Transverse colon (tissue), 4 donors: Measurements from ENCODE around the gene AGTRAP. TPM values are rescaled to one million over a fixed set of nuclear protein-coding genes. Genes with fewer than 3 reads are reported as not detected.

Experiments used
- DNase-seq: peaks from one replicate; pipeline ENCODE4 v3.0.0-alpha.2; 2019
- H3K27ac ChIP-seq, 4 donors: fragments of 200-600 bp; sonication (generic); 2 replicates each; pipeline ENCODE4 v1.5.1; 2016 to 2018; ENCODE audit warnings: inconsistent platforms in 4 of 4
- H3K27me3 ChIP-seq: fragments of 200-600 bp; sonication (generic); 2 replicates; pipeline ENCODE4 v1.5.1; 2017; ENCODE audit warnings: inconsistent platforms
- H3K36me3 ChIP-seq, 4 donors: fragments of 200-600 bp; sonication (generic); 2 replicates each; pipeline ENCODE4 v1.5.1; 2017 to 2019; ENCODE audit warnings: inconsistent platforms in 4 of 4
- H3K4me1 ChIP-seq, 4 donors: fragments of 200-600 bp; sonication (generic); 2 replicates each; pipeline ENCODE4 v1.5.1; 2017 to 2020; ENCODE audit warnings: inconsistent platforms in 4 of 4
- H3K4me3 ChIP-seq, 4 donors: fragments of 200-600 bp; sonication (generic); 1 replicate in 1 of 4; 2 replicates in 3 of 4; pipeline versions ENCODE4 v1.5.1 to v1.6.1; 2017 to 2019; ENCODE audit warnings: inconsistent platforms in 4 of 4
- H3K9me3 ChIP-seq, 2 donors: fragments of 200-600 bp; sonication (generic); 2 replicates each; pipeline ENCODE4 v1.5.1; 2017 to 2019; ENCODE audit warnings: inconsistent platforms in 2 of 2
- CTCF ChIP-seq, 5 experiments: fragments of 200-600 bp in 3 of 5; fragments of 450-650 bp in 2 of 5; sonication (generic) in 3 of 5; IDR thresholded peaks; 1 replicate in 2 of 5; 2 replicates in 3 of 5; pipeline ENCODE4 v1.5.1; 2016 to 2017; ENCODE audit warnings: antibody characterized with exemption in 5 of 5, inconsistent platforms in 3 of 5, mild to moderate bottlenecking in 2 of 5, moderate library complexity in 1 of 5
- EP300 ChIP-seq: sonication (generic); formaldehyde crosslinking; IDR thresholded peaks from one replicate; pipeline ENCODE4 v1.6.1; 2017; ENCODE audit warnings: antibody characterized with exemption, low read depth
- POLR2A ChIP-seq: fragments of 450-650 bp; IDR thresholded peaks from one replicate; pipeline ENCODE4 v1.6.1; 2016; ENCODE audit warnings: antibody characterized with exemption, mild to moderate bottlenecking, moderate library complexity
- POLR2AphosphoS5 ChIP-seq, 3 donors: sonication (generic); formaldehyde crosslinking; IDR thresholded peaks; one replicate each; pipeline ENCODE4 v1.6.1; 2016; ENCODE audit warnings: antibody characterized with exemption in 3 of 3
- whole genome bisulfite sequencing, 2 donors: methylation state at CpG; one replicate each; pipeline ENCODE4 v1.1.5; 2018; ENCODE audit warnings: low coverage in 1 of 2; 5-methylcytosine and 5-hydroxymethylcytosine counted together
- in situ Hi-C, 4 donors: fragments of 200-750 bp; cut with MboI; loops; one replicate each; pipeline versions ENCODE4 v1.15.0 to v1.15.1; 2017; ENCODE audit warnings: low sequenced_read_pairs in 3 of 4, low pct_ligation_motif_present in 1 of 4, low pct_unique_long_range_greater_than_20kb in 1 of 4
- intact Hi-C: fragments of 100-400 bp; cut with DNase I; formaldehyde crosslinking; loops from one replicate; pipeline ENCODE4 v1.15.1; 2023; ENCODE audit warnings: low total_unique reads
- total RNA-seq, 4 donors: library from RNA; depleted of rRNA; stranded (reverse); fragments of >200 nt; gene quantifications; one replicate each; pipeline ENCODE4 v1.1.0, GENCODE V29; 2016

AGTRAP gene
- total RNA-seq, 4 donors from 2014 or later: 1.2 to 27.0 (median 22.7) TPM

GRCh38 chr1:11784993-11785769 lies 49.2 kb downstream of the AGTRAP start:
- no peaks in the 10 kb centered on the region for H3K36me3 ChIP-seq
- in situ Hi-C loops: no loop called here
- peak overlapping the region; percentile 6 to 21 (median 10) for H3K4me3 ChIP-seq
- H3K9me3 ChIP-seq: no peaks in the 10 kb centered on the region
- peak; percentile 84 to 90 (median 86) for TF ChIP-seq CTCF (IDR thresholded peaks at IDR 0.05)
- TF ChIP-seq EP300: no peak
- peak in 2 of 3 donors; percentile 30 to 33 for TF ChIP-seq POLR2AphosphoS5 (IDR thresholded peaks at IDR 0.05)
- TF ChIP-seq POLR2A: peak; percentile 18
- peak; percentile 77 for DNase-seq
- H3K27ac ChIP-seq: peak overlapping the region in 1 of 4 donors; percentile 59
- H3K4me1 ChIP-seq: peaks cover 34 to 51% (median 44%) of the 10 kb centered on the region in 4 donors
- WGBS, 2 donors: 0 to 11% methylated on average over 2 to 30 of the region's 30 CpGs
- H3K27me3 ChIP-seq: no peaks in the 10 kb centered on the region
- intact Hi-C loops: no loop called here

- Histone ChIP-seq H3K9me3 (no peaks in the 10 kb centered on the region), H3K4me1 (peaks cover 44 to 59% (median 52%) of the 10 kb centered on the region in 4 donors), H3K27ac (peak overlapping the region in 1 of 4 donors; percentile 92), H3K36me3 (no peaks in the 10 kb centered on the region), H3K4me3 (no peak overlapping the region), H3K27me3 (no peaks in the 10 kb centered on the region)
- 31 to 54% methylated on average over 3 to 5 of the region's 5 CpGs for WGBS, 2 donors
- no peak for TF ChIP-seq CTCF (IDR thresholded peaks at IDR 0.05)
- no peak for TF ChIP-seq POLR2AphosphoS5 (IDR thresholded peaks at IDR 0.05)
- TF ChIP-seq POLR2A: no peak
- no peak for TF ChIP-seq EP300
- intact Hi-C loops: no loop called here
- no peak for DNase-seq
- in situ Hi-C loops: no loop called here
Observed at GRCh38 chr1:11786168-11786567, 50.2 kb downstream of the AGTRAP start.

GRCh38 chr1:11787251-11787803 lies 51.4 kb downstream of the AGTRAP start:
- 19 to 42% methylated on average over 6 to 10 of the region's 16 CpGs for WGBS, 2 donors
- peak overlapping the region; percentile 82 to 92 (median 84) for H3K27ac ChIP-seq

More at GRCh38 chr1:11787251-11787803, 51.4 kb downstream of the AGTRAP start:
- in situ Hi-C loops (no loop called here), intact Hi-C loops (no loop called here)
- Histone ChIP-seq H3K4me3 (no peak overlapping the region), H3K27me3 (no peaks in the 10 kb centered on the region), H3K36me3 (no peaks in the 10 kb centered on the region), H3K4me1 (peaks cover 48 to 66% (median 56%) of the 10 kb centered on the region in 4 donors), H3K9me3 (no peaks in the 10 kb centered on the region)
- no peak for TF ChIP-seq POLR2A
- no peak for TF ChIP-seq CTCF (IDR thresholded peaks at IDR 0.05)
- peak in 1 of 3 donors; percentile 42 for TF ChIP-seq POLR2AphosphoS5 (IDR thresholded peaks at IDR 0.05)
- no peak for TF ChIP-seq EP300
- DNase-seq: peak; percentile 66
